PC-3 (cell line): ENCODE measurements around the gene ALG2. TPM values are rescaled to one million over a fixed set of nuclear protein-coding genes. Genes with fewer than 3 reads are reported as not detected.
A peak's percentile ranks its signal among the peaks of the same experiment; 100 is the strongest.

ENCODE experiments used
- ATAC-seq: fragments of 200-7000 bp; cut with Tn5 transposase; 2 replicates; pipeline ENCODE4 v1.9.1; 2020; ENCODE audit warnings: mild to moderate bottlenecking, moderate library complexity
- BruUV-seq: library from RNA; stranded (reverse); fragments of 400-500 nt; replicated peaks from 2 replicates; lab custom pipeline; 2021; lab: Mats Ljungman, UMichigan
- CTCF ChIA-PET: fragments of 300-600 bp; sonication (Branson Sonifier 250); formaldehyde crosslinking; loops from one replicate; lab custom pipeline; 2022; ENCODE audit warnings: antibody characterized with exemption; lab: Charles Lee
- POLR2A ChIA-PET: fragments of 300-600 bp; sonication (Branson Sonifier 250); formaldehyde crosslinking; loops from one replicate; lab custom pipeline; 2022; ENCODE audit warnings: antibody characterized with exemption; ENCODE audit not compliant: unreplicated experiment; lab: Charles Lee
- DNase-seq: peaks from one replicate; pipeline ENCODE4 v3.0.0-alpha.2; 2015
- H2AFZ ChIP-seq: fragments of 300-600 bp; sonication (generic); 2 replicates; pipeline ENCODE4 v1.6.0; 2016; ENCODE audit warnings: antibody characterized with exemption, low read length
- H3F3A ChIP-seq: fragments of 300-600 bp; sonication (generic); one replicate; pipeline ENCODE4 v1.6.0; 2017; ENCODE audit warnings: antibody characterized with exemption, low read length, control low read depth, mild to moderate bottlenecking; ENCODE audit not compliant: unreplicated experiment
- H3K27ac ChIP-seq: fragments of 300-600 bp; sonication (generic); 2 replicates; pipeline ENCODE4 v1.5.1; 2016; ENCODE audit warnings: mild to moderate bottlenecking, low read length
- H3K27me3 ChIP-seq: fragments of 300-600 bp; sonication (generic); 2 replicates; pipeline ENCODE4 v1.6.1; 2016; ENCODE audit warnings: low read length, mixed read lengths
- H3K36me3 ChIP-seq: fragments of 300-600 bp; sonication (generic); 2 replicates; pipeline ENCODE4 v1.6.1; 2016; ENCODE audit warnings: low read depth, mixed run types, low read length, mixed read lengths
- H3K4me1 ChIP-seq: fragments of 300-600 bp; sonication (generic); 2 replicates; pipeline ENCODE4 v1.5.1; 2016; ENCODE audit warnings: low read length; ENCODE audit not compliant: insufficient read depth
- H3K4me2 ChIP-seq: fragments of 300-600 bp; sonication (generic); 2 replicates; pipeline ENCODE4 v1.6.0; 2016; ENCODE audit warnings: low read length
- H3K4me3 ChIP-seq: fragments of 300-600 bp; sonication (generic); 2 replicates; pipeline ENCODE4 v1.5.1; 2016; ENCODE audit warnings: mild to moderate bottlenecking, low read length, mixed read lengths
- H3K79me2 ChIP-seq: fragments of 300-600 bp; sonication (generic); 2 replicates; pipeline ENCODE4 v1.6.1; 2017; ENCODE audit warnings: low read length, mixed read lengths
- H3K9ac ChIP-seq: fragments of 300-600 bp; sonication (generic); 2 replicates; pipeline ENCODE4 v1.6.0; 2016; ENCODE audit warnings: mild to moderate bottlenecking, low read length
- H3K9me2 ChIP-seq: fragments of 300-600 bp; sonication (generic); replicated peaks from 2 replicates; pipeline ENCODE4 v1.6.1; 2016; ENCODE audit warnings: mixed run types, low read length, mixed read lengths
- H3K9me3 ChIP-seq: fragments of 300-600 bp; sonication (generic); 2 replicates; pipeline ENCODE4 v1.6.1; 2016; ENCODE audit warnings: low read length, mixed read lengths
- H4K20me1 ChIP-seq: fragments of 300-600 bp; sonication (generic); 2 replicates; pipeline ENCODE4 v1.6.1; 2016; ENCODE audit warnings: low read length, mixed read lengths
- EZH2 ChIP-seq: fragments of 300-600 bp; sonication (generic); IDR thresholded peaks from one replicate; pipeline ENCODE4 v1.6.1; 2017; ENCODE audit warnings: antibody characterized with exemption, mild to moderate bottlenecking, low read length; ENCODE audit not compliant: unreplicated experiment
- EZH2phosphoT487 ChIP-seq: fragments of 300-600 bp; sonication (generic); IDR thresholded peaks from 2 replicates; pipeline ENCODE4 v1.6.1; 2018; ENCODE audit warnings: mild to moderate bottlenecking, antibody characterized with exemption, low read length, borderline replicate concordance
- intact Hi-C: fragments of 100-400 bp; cut with micrococcal nuclease; formaldehyde crosslinking; loops from 2 replicates; pipeline ENCODE4 v1.9.0; 2023
- total RNA-seq: library from RNA; depleted of rRNA; stranded (reverse); fragments of >200 nt; gene quantifications from 2 replicates; pipeline ENCODE4 v1.2.3, GENCODE V29; 2014
- TF ChIP-seq, protein P1 (sequence below): fragments of 300-600 bp; sonication (generic); conservative IDR thresholded peaks from 2 replicates; pipeline ENCODE4 v1.5.1; 2017; ENCODE audit warnings: antibody characterized with exemption, low read depth, mild to moderate bottlenecking, low read length

Gene ALG2
- total RNA-seq, 1 experiment from 2014 or later, result 33.2 TPM

DNA sequence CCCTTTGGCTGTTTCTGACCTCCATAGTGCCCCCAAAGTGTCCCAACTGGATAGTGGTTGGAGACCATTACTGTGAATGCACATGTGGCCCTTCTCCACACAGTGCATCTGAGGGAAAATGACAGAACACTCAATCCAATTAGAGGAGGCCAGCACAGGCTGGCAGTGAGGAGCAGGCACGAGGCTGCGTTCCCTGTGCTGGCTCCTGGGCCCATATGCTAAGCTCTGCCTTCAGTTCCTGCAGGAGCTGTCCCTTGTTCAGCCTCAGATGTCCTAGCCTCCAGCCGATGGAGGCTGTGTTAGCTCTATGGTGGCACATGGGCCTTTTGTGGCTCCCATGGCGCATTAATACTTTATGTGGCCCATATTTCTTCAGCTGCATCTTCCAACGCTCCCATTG, 35.8 kb downstream of the ALG2 start:
- CTCF ChIA-PET, result no interaction called here
- H3F3A ChIP-seq, result no peaks in the 10 kb centered on the region

DNA sequence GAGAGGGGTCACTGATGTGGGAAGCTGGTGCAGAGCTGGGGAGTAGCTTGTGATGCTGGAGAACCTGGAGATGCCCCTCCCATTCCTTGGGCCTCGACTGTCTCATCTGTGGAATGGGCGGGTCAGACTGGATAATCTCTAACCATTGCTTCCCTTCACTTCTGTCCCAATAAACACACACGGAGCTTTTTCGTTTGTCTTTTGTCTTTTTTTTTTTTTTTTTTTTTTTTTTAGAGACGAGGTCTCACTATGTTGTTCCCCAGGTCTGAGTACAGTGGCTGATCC, 36.5 kb downstream of the ALG2 start:
- no TSS peak for BruUV-seq
- no peaks in the 10 kb centered on the region for H4K20me1 ChIP-seq
- no peak for DNase-seq
- H3K79me2 ChIP-seq, result no peaks in the 10 kb centered on the region
- no peak overlapping the region for H3K4me3 ChIP-seq
- TF ChIP-seq EZH2phosphoT487, result no peak
- TF ChIP-seq, protein P1, sequence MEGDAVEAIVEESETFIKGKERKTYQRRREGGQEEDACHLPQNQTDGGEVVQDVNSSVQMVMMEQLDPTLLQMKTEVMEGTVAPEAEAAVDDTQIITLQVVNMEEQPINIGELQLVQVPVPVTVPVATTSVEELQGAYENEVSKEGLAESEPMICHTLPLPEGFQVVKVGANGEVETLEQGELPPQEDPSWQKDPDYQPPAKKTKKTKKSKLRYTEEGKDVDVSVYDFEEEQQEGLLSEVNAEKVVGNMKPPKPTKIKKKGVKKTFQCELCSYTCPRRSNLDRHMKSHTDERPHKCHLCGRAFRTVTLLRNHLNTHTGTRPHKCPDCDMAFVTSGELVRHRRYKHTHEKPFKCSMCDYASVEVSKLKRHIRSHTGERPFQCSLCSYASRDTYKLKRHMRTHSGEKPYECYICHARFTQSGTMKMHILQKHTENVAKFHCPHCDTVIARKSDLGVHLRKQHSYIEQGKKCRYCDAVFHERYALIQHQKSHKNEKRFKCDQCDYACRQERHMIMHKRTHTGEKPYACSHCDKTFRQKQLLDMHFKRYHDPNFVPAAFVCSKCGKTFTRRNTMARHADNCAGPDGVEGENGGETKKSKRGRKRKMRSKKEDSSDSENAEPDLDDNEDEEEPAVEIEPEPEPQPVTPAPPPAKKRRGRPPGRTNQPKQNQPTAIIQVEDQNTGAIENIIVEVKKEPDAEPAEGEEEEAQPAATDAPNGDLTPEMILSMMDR, result no peak
- 0 out of 2 replicates have a peak, but pooled peaks cover 5% of the 10 kb centered on the region for H3K4me1 ChIP-seq
- no peaks in the 10 kb centered on the region; the same call in 1 of the 2 replicates for H3K36me3 ChIP-seq
- no peaks in the 10 kb centered on the region for H3F3A ChIP-seq
- no peaks in the 10 kb centered on the region for H3K9me2 ChIP-seq
- H3K4me2 ChIP-seq, result peak overlapping the region; percentile 83; the same call in 1 of the 2 replicates
- no peaks in the 10 kb centered on the region for H3K9me3 ChIP-seq
- peak overlapping the region; percentile 75; the same call in 1 of the 2 replicates for H2AFZ ChIP-seq
- ATAC-seq, result no peak
- intact Hi-C loops, result no loop called here
- CTCF ChIA-PET, result interaction anchor here (0.5 to 0.6 kb wide), 3 partner anchors 52 to 1074 kb away, joined by 3 read pairs; no protein-coding TSS in a partner anchor
- no peak overlapping the region for H3K27ac ChIP-seq
- POLR2A ChIA-PET, result no interaction called here
- 0 out of 2 replicates have a peak, but pooled peaks cover 3% of the 10 kb centered on the region for H3K27me3 ChIP-seq
- H3K9ac ChIP-seq, result no peak overlapping the region

More for the DNA sequence above, 35.8 kb downstream of the ALG2 start:
- intact Hi-C loops, result no loop called here
- Histone ChIP-seq H3K9me2 (no peaks in the 10 kb centered on the region), H3K27ac (no peak overlapping the region), H3K4me3 (no peak overlapping the region), H4K20me1 (no peaks in the 10 kb centered on the region), H3K79me2 (no peaks in the 10 kb centered on the region), H3K4me2 (no peak overlapping the region), H3K27me3 (0 out of 2 replicates have a peak, but pooled peaks cover 3% of the 10 kb centered on the region), H2AFZ (no peak overlapping the region), H3K9ac (no peak overlapping the region), H3K9me3 (no peaks in the 10 kb centered on the region), H3K4me1 (0 out of 2 replicates have a peak, but pooled peaks cover 5% of the 10 kb centered on the region), H3K36me3 (no peaks in the 10 kb centered on the region; the same call in 1 of the 2 replicates)
- DNase-seq, result no peak
- no peak for TF ChIP-seq EZH2phosphoT487
- TF ChIP-seq, protein P1, result no peak
- no peak for TF ChIP-seq EZH2
- BruUV-seq, result no TSS peak
- POLR2A ChIA-PET, result no interaction called here
- no peak for ATAC-seq

DNA sequence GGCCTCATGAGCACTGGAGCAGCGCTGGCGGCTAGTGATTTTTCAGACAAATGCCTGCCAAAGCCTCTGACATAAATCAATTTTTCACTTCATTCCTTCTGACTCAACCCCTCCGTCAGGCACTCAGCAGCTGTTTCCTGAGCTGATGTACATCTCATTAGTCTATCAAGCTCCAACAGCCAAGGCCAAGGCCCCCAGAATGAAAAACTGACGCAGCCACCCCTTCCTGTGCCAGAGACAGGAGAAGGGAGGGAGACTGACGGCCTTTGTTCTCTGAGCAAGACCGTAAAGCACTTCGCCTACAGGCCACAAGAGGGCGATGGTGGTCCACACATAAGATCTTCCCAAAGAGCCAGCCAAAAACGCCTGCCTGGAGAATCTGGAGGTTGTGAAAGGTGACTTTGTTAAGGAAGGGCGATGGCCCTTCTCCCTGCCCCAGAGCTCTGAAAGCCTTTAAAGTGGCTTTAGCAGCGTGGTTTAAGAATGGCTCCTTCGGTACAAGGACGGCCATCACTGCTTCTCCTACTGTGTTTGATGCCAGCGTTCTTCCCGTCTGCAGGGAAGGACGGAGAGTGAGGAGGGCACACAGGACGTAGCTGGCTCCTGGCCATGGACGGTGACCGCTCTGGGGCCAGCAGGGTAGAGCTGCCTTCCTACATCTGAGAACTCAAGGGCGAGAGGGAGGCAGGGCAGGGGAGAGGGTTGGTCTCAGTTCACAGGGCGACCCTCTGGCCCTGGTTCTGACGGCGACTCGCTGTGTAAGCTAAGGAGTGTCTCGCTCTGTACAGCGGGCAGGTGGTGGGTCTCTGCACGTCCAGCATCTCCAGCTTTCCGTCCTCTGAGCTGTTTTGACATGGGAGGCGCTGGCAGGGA, 37.0 kb downstream of the ALG2 start:
- Histone ChIP-seq H3K36me3 (no peaks in the 10 kb centered on the region; the same call in 1 of the 2 replicates), H3K79me2 (no peaks in the 10 kb centered on the region), H3K9me2 (no peaks in the 10 kb centered on the region), H3K4me1 (0 out of 2 replicates have a peak, but pooled peaks cover 5% of the 10 kb centered on the region), H3K9me3 (no peaks in the 10 kb centered on the region), H4K20me1 (no peaks in the 10 kb centered on the region), H3K4me2 (peak overlapping the region; percentile 83), H3F3A (no peaks in the 10 kb centered on the region), H3K4me3 (peak overlapping the region; percentile 50; the same call in 1 of the 2 replicates), H2AFZ (peak overlapping the region; percentile 75), H3K27me3 (0 out of 2 replicates have a peak, but pooled peaks cover 3% of the 10 kb centered on the region), H3K27ac (no peak overlapping the region), H3K9ac (no peak overlapping the region)
- no TSS peak for BruUV-seq
- intact Hi-C loops, result loop anchor here (1.0 kb wide), 1 partner anchor 82 kb away; no protein-coding TSS in a partner anchor
- ChIA-PET CTCF (interaction anchor here (0.5 to 0.6 kb wide), 3 partner anchors 52 to 1074 kb away, joined by 3 read pairs; no protein-coding TSS in a partner anchor), POLR2A (no interaction called here)
- no peak for TF ChIP-seq EZH2phosphoT487
- TF ChIP-seq EZH2, result no peak
- TF ChIP-seq, protein P1, result peak; percentile 80
- peak; percentile 91 for ATAC-seq
- DNase-seq, result peak; percentile 85
